ENCODE data around the gene CDC14A.

GRCh38 chr1:100543640-100544039 lies 191.3 kb downstream of the CDC14A start:
- TF ChIP-seq CTCF (IDR thresholded peaks at IDR 0.05 in 8 of 11, conservative IDR thresholded peaks at IDR 0.05 in 3 of 11) (peak in 3 of 11 experiments; percentile 20 to 41 (median 28)), POLR2A (IDR thresholded peaks at IDR 0.05) (no peak), POLR2AphosphoS5 (IDR thresholded peaks at IDR 0.05) (no peak)
